Right lobe of liver (tissue), 6 donors: ENCODE measurements around the gene UQCC2. TPM values are rescaled to one million over a fixed set of nuclear protein-coding genes. Genes with fewer than 3 reads are reported as not detected.
A peak's percentile ranks its signal among the peaks of the same experiment; 100 is the strongest.

Experiments
- ATAC-seq, 4 donors: fragments of 200-7000 bp; cut with Tn5 transposase; one replicate each; pipeline ENCODE4 v1.9.1; 2020; ENCODE audit warnings: mild to moderate bottlenecking in 4 of 4, moderate library complexity in 4 of 4
- DNase-seq, 3 donors: peaks; one replicate each; pipeline ENCODE4 v3.0.0-alpha.2; 2020
- H3K27ac ChIP-seq, 3 donors: fragments of 200-600 bp; one replicate each; pipeline ENCODE4 v1.8.0; 2022
- H3K27me3 ChIP-seq, 2 donors: fragments of 200-600 bp; one replicate each; pipeline ENCODE4 v1.8.0; 2022
- H3K36me3 ChIP-seq, 4 donors: fragments of 200-600 bp; sonication (generic) in 1 of 4; one replicate each; pipeline versions ENCODE4 v1.5.1 to v1.8.0; 2017 to 2022; ENCODE audit warnings: control low read depth in 1 of 4
- H3K4me1 ChIP-seq, 4 donors: fragments of 200-600 bp; sonication (generic) in 1 of 4; one replicate each; pipeline versions ENCODE4 v1.5.1 to v1.8.0; 2017 to 2022; ENCODE audit warnings: control low read depth in 1 of 4
- H3K4me3 ChIP-seq, 3 donors: fragments of 200-600 bp; one replicate each; pipeline ENCODE4 v1.8.0; 2022
- H3K9me3 ChIP-seq, 4 donors: fragments of 200-600 bp; sonication (generic) in 1 of 4; one replicate each; pipeline versions ENCODE4 v1.5.1 to v1.8.0; 2017 to 2022; ENCODE audit warnings: control low read depth in 1 of 4
- POLR2A ChIP-seq: fragments of 450-650 bp; IDR thresholded peaks from one replicate; pipeline ENCODE4 v1.6.1; 2017; ENCODE audit warnings: antibody characterized with exemption, mild to moderate bottlenecking
- WGBS: methylation state at CpG from one replicate; pipeline ENCODE4 v1.1.6; 2018; ENCODE audit warnings: low coverage, low lambda C conversion rate; ENCODE audit not compliant: insufficient coverage; ENCODE audit errors: missing lambda C conversion rate; 5-methylcytosine and 5-hydroxymethylcytosine counted together
- intact Hi-C, 2 donors: fragments of 100-400 bp; cut with DNase I; formaldehyde crosslinking; loops; one replicate each; pipeline versions ENCODE4 v1.11.2 to v1.14.1; 2022
- total RNA-seq, 6 experiments: library from RNA; depleted of rRNA in 2 of 6; stranded (reverse); fragments of >200 nt in 2 of 6; fragmentation: NEBNext Ultra II Directional in 3 of 6; extraction: Animal tissue kit (Norgen Biotek cat#: 25700) in 3 of 6; gene quantifications; one replicate each; pipeline versions ENCODE4 v1.1.0 to v1.2.4, GENCODE V29; 2016 to 2023
- TF ChIP-seq, protein P1 (sequence below), 4 donors: fragments of 200-600 bp in 3 of 4; fragments of 450-650 bp in 1 of 4; IDR thresholded peaks; one replicate each; pipeline versions ENCODE4 v1.5.1 to v1.8.0; 2016 to 2022; ENCODE audit warnings: antibody characterized with exemption in 4 of 4, mild to moderate bottlenecking in 2 of 4
- donor health status: DM: no; HTN: yes; CAD: no.
- donor health status: DM: no; HTN: no; CAD: no.
- donor health status: DM: no; HTN: no; CAD: no.
- donor health status: DM: no; HTN: yes; CAD: no.
- donor health status: DM: no; HTN: yes; CAD: no.

UQCC2 gene
- total RNA-seq, 6 experiments from 2014 or later = 23.7 to 38.4 (median 31.5) TPM

DNA sequence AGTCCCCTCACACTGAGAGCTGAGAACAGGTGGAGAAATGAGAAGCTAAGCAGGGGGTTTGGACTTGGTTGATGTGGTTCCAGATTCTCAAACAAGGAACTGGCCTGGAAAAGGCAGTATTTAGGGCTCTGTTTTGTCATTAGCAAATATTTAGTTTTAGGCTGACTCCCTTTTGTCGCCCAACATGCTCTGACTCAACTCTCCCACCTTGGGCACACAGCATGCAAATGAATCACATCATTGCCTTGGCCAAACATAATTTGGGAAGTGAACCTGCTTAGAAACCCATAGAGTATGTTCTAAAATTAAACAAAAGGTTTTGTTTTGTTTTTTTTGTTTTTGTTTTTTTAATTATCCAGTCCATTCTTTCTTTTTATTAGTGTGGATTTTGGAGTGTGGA is 9.5 kb upstream of the UQCC2 start:
- TF ChIP-seq POLR2A = no peak
- TF ChIP-seq, protein P1, sequence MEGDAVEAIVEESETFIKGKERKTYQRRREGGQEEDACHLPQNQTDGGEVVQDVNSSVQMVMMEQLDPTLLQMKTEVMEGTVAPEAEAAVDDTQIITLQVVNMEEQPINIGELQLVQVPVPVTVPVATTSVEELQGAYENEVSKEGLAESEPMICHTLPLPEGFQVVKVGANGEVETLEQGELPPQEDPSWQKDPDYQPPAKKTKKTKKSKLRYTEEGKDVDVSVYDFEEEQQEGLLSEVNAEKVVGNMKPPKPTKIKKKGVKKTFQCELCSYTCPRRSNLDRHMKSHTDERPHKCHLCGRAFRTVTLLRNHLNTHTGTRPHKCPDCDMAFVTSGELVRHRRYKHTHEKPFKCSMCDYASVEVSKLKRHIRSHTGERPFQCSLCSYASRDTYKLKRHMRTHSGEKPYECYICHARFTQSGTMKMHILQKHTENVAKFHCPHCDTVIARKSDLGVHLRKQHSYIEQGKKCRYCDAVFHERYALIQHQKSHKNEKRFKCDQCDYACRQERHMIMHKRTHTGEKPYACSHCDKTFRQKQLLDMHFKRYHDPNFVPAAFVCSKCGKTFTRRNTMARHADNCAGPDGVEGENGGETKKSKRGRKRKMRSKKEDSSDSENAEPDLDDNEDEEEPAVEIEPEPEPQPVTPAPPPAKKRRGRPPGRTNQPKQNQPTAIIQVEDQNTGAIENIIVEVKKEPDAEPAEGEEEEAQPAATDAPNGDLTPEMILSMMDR (IDR thresholded peaks at IDR 0.05) = no peak
- Histone ChIP-seq H3K4me1 (peaks cover 0 to 24% (median 6%) of the 10 kb centered on the region in 4 donors), H3K9me3 (no peaks in the 10 kb centered on the region), H3K4me3 (no peak overlapping the region), H3K36me3 (no peaks in the 10 kb centered on the region), H3K27me3 (no peaks in the 10 kb centered on the region), H3K27ac (no peak overlapping the region)
- ATAC-seq = peak in 3 of 4 donors; percentile 39 to 70 (median 41)
- intact Hi-C loops = no loop called here
- 16% methylated on average over 1 of the region's 1 CpG for WGBS
- DNase-seq = no peak

DNA sequence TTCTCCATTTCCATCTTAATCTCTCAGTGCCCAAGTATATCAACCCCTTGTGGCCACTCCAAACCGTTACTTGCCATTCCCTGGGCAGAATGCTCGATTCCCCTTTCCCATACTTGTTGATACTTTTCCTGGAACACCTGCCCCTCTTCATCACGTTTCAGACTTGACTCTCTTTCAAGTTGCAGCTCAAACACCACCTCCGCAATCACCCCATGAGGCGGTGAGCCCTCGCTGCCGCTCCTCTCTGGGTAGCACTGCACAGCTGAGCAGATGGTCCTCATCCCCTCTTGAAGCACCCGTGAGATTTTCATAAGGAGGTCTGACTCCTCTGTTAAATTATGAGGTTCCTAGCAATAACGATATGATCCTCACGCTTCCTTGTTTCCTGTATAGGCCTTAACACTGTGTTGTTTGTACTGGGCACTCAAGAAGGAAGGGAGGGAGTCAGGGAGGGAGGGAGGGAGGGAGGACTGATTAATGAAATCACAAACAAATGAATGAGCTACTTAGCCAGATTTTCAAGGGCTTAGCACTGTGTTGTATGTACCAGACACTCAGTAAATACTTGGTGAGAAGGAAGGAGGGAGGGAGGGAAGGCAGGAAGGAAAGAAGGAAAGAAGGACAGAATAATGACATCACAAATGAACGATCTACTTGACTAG is 8.0 kb upstream of the UQCC2 start:
- H3K4me3 ChIP-seq = no peak overlapping the region
- no peak for ATAC-seq
- H3K36me3 ChIP-seq = no peaks in the 10 kb centered on the region
- WGBS = 77% methylated on average over 11 of the region's 11 CpGs
- peaks cover 0 to 24% (median 6%) of the 10 kb centered on the region in 4 donors for H3K4me1 ChIP-seq
- intact Hi-C loops = loop anchor here in 1 of 2 donors (10.0 kb wide), 1 partner anchor 45 kb away; no protein-coding TSS in a partner anchor
- H3K27me3 ChIP-seq = no peaks in the 10 kb centered on the region
- H3K27ac ChIP-seq = no peak overlapping the region
- no peak for TF ChIP-seq POLR2A
- TF ChIP-seq, protein P1 (IDR thresholded peaks at IDR 0.05) = no peak
- no peaks in the 10 kb centered on the region for H3K9me3 ChIP-seq
- no peak for DNase-seq

DNA sequence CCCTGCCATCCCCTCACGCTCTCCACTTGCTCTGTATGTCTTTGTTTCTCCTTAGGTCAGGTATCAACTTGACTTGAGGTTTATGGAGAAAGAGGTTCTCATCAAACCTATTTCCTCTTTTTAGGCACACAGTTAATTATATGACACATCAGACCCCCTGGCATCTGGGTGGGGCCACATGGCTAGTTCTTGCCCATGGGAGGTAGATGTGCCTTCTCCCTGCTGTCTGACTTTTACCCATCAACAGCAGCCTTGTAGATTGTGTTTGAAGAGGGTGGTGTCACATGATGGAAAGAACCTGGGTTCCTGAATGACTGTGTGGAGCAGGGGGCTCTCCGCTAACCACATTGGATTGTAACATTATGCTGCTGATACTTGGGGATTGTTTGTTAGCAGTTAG is 7.2 kb upstream of the UQCC2 start:
- Histone ChIP-seq H3K9me3 (no peaks in the 10 kb centered on the region), H3K27ac (no peak overlapping the region), H3K4me3 (no peak overlapping the region), H3K36me3 (no peaks in the 10 kb centered on the region), H3K4me1 (peaks cover 0 to 24% (median 6%) of the 10 kb centered on the region in 4 donors), H3K27me3 (no peaks in the 10 kb centered on the region)
- intact Hi-C loops = loop anchor here in 1 of 2 donors (10.0 kb wide), 1 partner anchor 46 kb away; no protein-coding TSS in a partner anchor
- DNase-seq (no peak), ATAC-seq (no peak)
- TF ChIP-seq POLR2A = no peak
- TF ChIP-seq, protein P1 (IDR thresholded peaks at IDR 0.05) = no peak
- 90% methylated on average over 2 of the region's 2 CpGs for WGBS

DNA sequence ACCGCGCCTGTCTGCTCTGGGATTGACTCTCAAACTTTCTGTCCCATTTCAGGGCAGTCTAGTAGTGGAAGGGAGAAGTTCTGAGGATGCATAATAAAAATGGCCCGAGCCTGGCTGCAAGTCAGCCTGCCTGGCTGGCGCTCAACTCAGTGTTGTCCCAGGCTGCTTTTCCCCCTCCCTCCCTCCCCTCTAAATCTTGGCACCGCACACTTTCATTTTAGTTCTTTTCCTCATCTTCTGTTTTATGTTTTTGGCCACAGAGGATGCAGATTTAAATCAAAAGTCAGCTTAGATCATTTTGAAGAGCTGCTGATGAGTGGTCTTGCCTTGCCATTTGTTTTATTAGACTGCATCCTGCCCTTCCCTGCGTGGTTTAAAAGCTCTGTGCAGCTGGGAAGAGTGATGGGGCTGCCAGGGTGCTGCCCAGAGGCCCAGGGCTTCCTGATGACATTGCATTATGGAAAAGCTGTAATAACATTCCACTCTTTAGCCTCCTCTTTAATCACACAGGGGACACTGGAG is 6.5 kb upstream of the UQCC2 start:
- Histone ChIP-seq H3K9me3 (no peaks in the 10 kb centered on the region), H3K36me3 (no peaks in the 10 kb centered on the region), H3K27ac (no peak overlapping the region), H3K27me3 (no peaks in the 10 kb centered on the region), H3K4me1 (peaks cover 0 to 24% (median 6%) of the 10 kb centered on the region in 4 donors), H3K4me3 (no peak overlapping the region)
- DNase-seq = no peak
- ATAC-seq = peak in 3 of 4 donors; percentile 12 to 40 (median 17)
- WGBS = 15% methylated on average over 6 of the region's 6 CpGs
- intact Hi-C loops = loop anchor here in 1 of 2 donors (10.0 kb wide), 1 partner anchor 47 kb away; no protein-coding TSS in a partner anchor
- TF ChIP-seq POLR2A = no peak
- TF ChIP-seq, protein P1 (IDR thresholded peaks at IDR 0.05) = no peak
